Cortex of kidney (tissue), 1 donor: Measurements from ENCODE around the gene AKAP1.
A peak's percentile ranks its signal among the peaks of the same experiment; 100 is the strongest.

ENCODE experiments used
- DNase-seq: peaks from one replicate; lab custom pipeline; 2025; lab: John Stamatoyannopoulos, UW

The AKAP1 gene

GRCh38 chr17:57084802-57085447, at the start of gene AKAP1:
AKAP1 (plus strand) TSS chr17:57085246; CDS start chr17:57105465, 20,219 bp downstream.
- peak; percentile 72 for DNase-seq

GRCh38 chr17:57035971-57036481, 49.0 kb upstream of the AKAP1 start:
- no peak for DNase-seq

- no peak for DNase-seq
These were observed 47.6 kb upstream of the AKAP1 start for GRCh38 chr17:57037411-57037810.

- no peak for DNase-seq
These were observed 46.6 kb upstream of the AKAP1 start for GRCh38 chr17:57038486-57038885.

GRCh38 chr17:57040571-57040970, 44.5 kb upstream of the AKAP1 start:
- DNase-seq, result no peak

GRCh38 chr17:57043276-57043675, 41.8 kb upstream of the AKAP1 start:
- no peak for DNase-seq

- DNase-seq, result no peak
These were observed 39.8 kb upstream of the AKAP1 start for GRCh38 chr17:57044976-57045867.

- DNase-seq, result no peak
These were observed 39.0 kb upstream of the AKAP1 start for GRCh38 chr17:57045868-57046704.

- DNase-seq, result no peak
These were observed 38.3 kb upstream of the AKAP1 start for GRCh38 chr17:57046749-57047148.

- DNase-seq, result no peak
These were observed 37.0 kb upstream of the AKAP1 start for GRCh38 chr17:57048096-57048495.

GRCh38 chr17:57050306-57050705, 34.7 kb upstream of the AKAP1 start:
- no peak for DNase-seq

GRCh38 chr17:57051886-57052361, 33.1 kb upstream of the AKAP1 start:
- no peak for DNase-seq

GRCh38 chr17:57062865-57063264, 22.2 kb upstream of the AKAP1 start:
- no peak for DNase-seq

- no peak for DNase-seq
These were observed 17.9 kb upstream of the AKAP1 start for GRCh38 chr17:57067162-57067561.

GRCh38 chr17:57067781-57068180, 17.3 kb upstream of the AKAP1 start:
- no peak for DNase-seq

- DNase-seq, result no peak
These were observed 16.8 kb upstream of the AKAP1 start for GRCh38 chr17:57068222-57068658.

- no peak for DNase-seq
These were observed 16.3 kb upstream of the AKAP1 start for GRCh38 chr17:57068707-57069106.

- no peak for DNase-seq
These were observed 12.8 kb upstream of the AKAP1 start for GRCh38 chr17:57071991-57072944.

- DNase-seq, result no peak
These were observed 11.4 kb upstream of the AKAP1 start for GRCh38 chr17:57073626-57074025.

GRCh38 chr17:57075193-57075592, 9.9 kb upstream of the AKAP1 start:
- DNase-seq, result no peak

GRCh38 chr17:57075785-57076184, 9.3 kb upstream of the AKAP1 start:
- DNase-seq, result no peak
